GM18907 (cell line): ENCODE measurements around the gene PPP1R9B.

Experiments
- ATAC-seq: cut with Tn5 transposase; IDR thresholded peaks from one replicate; pipeline ENCODE4 v1.9.1; 2021; ENCODE audit warnings: mild to moderate bottlenecking, moderate library complexity; ENCODE audit not compliant: unreplicated experiment

Gene PPP1R9B

GRCh38 chr17:50144845-50145531 lies 5.5 kb downstream of the PPP1R9B start:
- no peak for ATAC-seq

- ATAC-seq = no peak
Measured at GRCh38 chr17:50144355-50144754, 6.1 kb downstream of the PPP1R9B start.

- ATAC-seq = no peak
Measured at GRCh38 chr17:50143461-50144176, 6.9 kb downstream of the PPP1R9B start.

GRCh38 chr17:50141745-50142110 lies 8.7 kb downstream of the PPP1R9B start:
- ATAC-seq = no peak

GRCh38 chr17:50141026-50141744 lies 9.3 kb downstream of the PPP1R9B start:
- ATAC-seq = no peak

- peak; percentile 55 for ATAC-seq
Measured at GRCh38 chr17:50139950-50140885, 10.3 kb downstream of the PPP1R9B start.

- ATAC-seq = no peak
Measured at GRCh38 chr17:50139185-50139783, 11.2 kb downstream of the PPP1R9B start.

GRCh38 chr17:50137042-50137441 lies 13.4 kb downstream of the PPP1R9B start:
- no peak for ATAC-seq

GRCh38 chr17:50136096-50136687 lies 14.3 kb downstream of the PPP1R9B start:
- no peak for ATAC-seq

GRCh38 chr17:50135316-50136095 lies 15.0 kb downstream of the PPP1R9B start:
- no peak for ATAC-seq

GRCh38 chr17:50134206-50135110 lies 16.0 kb downstream of the PPP1R9B start:
- no peak for ATAC-seq

- ATAC-seq = no peak
Measured at GRCh38 chr17:50133769-50134099, 16.7 kb downstream of the PPP1R9B start.

GRCh38 chr17:50133028-50133768 lies 17.3 kb downstream of the PPP1R9B start:
- no peak for ATAC-seq

GRCh38 chr17:50132104-50132794 lies 18.2 kb downstream of the PPP1R9B start:
- no peak for ATAC-seq

- no peak for ATAC-seq
Measured at GRCh38 chr17:50130559-50131305, 19.7 kb downstream of the PPP1R9B start.
